ENCODE data around the gene C16orf92.

- TF ChIP-seq POLR2A (IDR thresholded peaks at IDR 0.05): no peak
- TF ChIP-seq CTCF (IDR thresholded peaks at IDR 0.05): no peak
- no peak for TF ChIP-seq POLR2AphosphoS5 (IDR thresholded peaks at IDR 0.05)
Observed at GRCh38 chr16:29984764-29985147, 38.2 kb upstream of the C16orf92 start.
